Thyroid gland (tissue), 4 donors: Measurements from ENCODE around the gene SCUBE2. TPM values are rescaled to one million over a fixed set of nuclear protein-coding genes. Genes with fewer than 3 reads are reported as not detected.

Source experiments
- DNase-seq, 2 donors: peaks; one replicate each; pipeline ENCODE4 v3.0.0-alpha.2; 2019
- H3K27ac ChIP-seq, 3 donors: fragments of 200-600 bp; sonication (generic); 1 replicate in 2 of 3; 2 replicates in 1 of 3; pipeline ENCODE4 v1.5.1; 2016 to 2019; ENCODE audit warnings: mild to moderate bottlenecking in 1 of 3, moderate library complexity in 1 of 3
- H3K27me3 ChIP-seq: fragments of 200-600 bp; sonication (generic); one replicate; pipeline ENCODE4 v1.5.1; 2019
- H3K36me3 ChIP-seq, 2 donors: fragments of 200-600 bp; sonication (generic); one replicate each; pipeline ENCODE4 v1.5.1; 2016 to 2019
- H3K4me1 ChIP-seq, 2 donors: fragments of 200-600 bp; sonication (generic); one replicate each; pipeline ENCODE4 v1.5.1; 2017 to 2019
- H3K4me3 ChIP-seq, 3 donors: fragments of 200-600 bp; sonication (generic); replicated peaks in 1 of 3; 1 replicate in 2 of 3; 2 replicates in 1 of 3; pipeline ENCODE4 v1.5.1; 2016; ENCODE audit warnings: mild to moderate bottlenecking in 1 of 3
- H3K9me3 ChIP-seq: fragments of 200-600 bp; sonication (generic); one replicate; pipeline ENCODE4 v1.5.1; 2017
- CTCF ChIP-seq, 6 experiments: fragments of 200-600 bp in 3 of 6; fragments of 450-650 bp in 3 of 6; sonication (generic) in 3 of 6; IDR thresholded peaks; one replicate each; pipeline ENCODE4 v1.5.1; 2016 to 2019; ENCODE audit warnings: antibody characterized with exemption in 6 of 6, mild to moderate bottlenecking in 2 of 6, inconsistent platforms in 1 of 6, moderate library complexity in 1 of 6
- POLR2A ChIP-seq, 2 donors: fragments of 450-650 bp; IDR thresholded peaks; one replicate each; pipeline ENCODE4 v1.6.1; 2017; ENCODE audit warnings: antibody characterized with exemption in 2 of 2, mild to moderate bottlenecking in 2 of 2, moderate library complexity in 1 of 2
- WGBS, 2 donors: methylation state at CpG; one replicate each; pipeline ENCODE4 v1.1.5; 2017; 5-methylcytosine and 5-hydroxymethylcytosine counted together
- intact Hi-C: fragments of 100-400 bp; cut with DNase I; formaldehyde crosslinking; loops from one replicate; pipeline ENCODE4 v1.15.1; 2023
- total RNA-seq, 4 donors: library from RNA; depleted of rRNA; stranded (reverse); fragments of >200 nt; gene quantifications; one replicate each; pipeline ENCODE4 v1.2.3, GENCODE V29; 2016

The SCUBE2 gene
- total RNA-seq, 4 donors from 2014 or later = 1.2 to 4.9 (median 3.1) TPM

- WGBS, 2 donors = 2 to 3% methylated on average over 16 to 38 of the region's 83 CpGs
- H3K9me3 ChIP-seq = no peaks in the 10 kb centered on the region
- H3K27ac ChIP-seq = no peak within 1 kb of the TSS
- H3K36me3 ChIP-seq = no peaks in the 10 kb centered on the region
- H3K4me1 ChIP-seq = peaks cover 15 to 16% of the 10 kb centered on the region in 2 donors
- TF ChIP-seq POLR2A (IDR thresholded peaks at IDR 0.05) (peak in 1 of 2 donors; percentile 35), CTCF (IDR thresholded peaks at IDR 0.05) (peak in 1 of 6 experiments; percentile 4)
- H3K27me3 ChIP-seq = no peaks in the 10 kb centered on the region
- H3K4me3 ChIP-seq = peak within 1 kb of the TSS; percentile 33 to 48 (median 39)
- intact Hi-C loops = no loop called here
- DNase-seq = peak; percentile 67 to 72
Observed at GRCh38 chr11:9003573-9004182, 87.7 kb downstream of the SCUBE2 start, which contains the start of gene NRIP3. TSS of gene NRIP3 (minus strand) at chr11:9004001. CDS start at chr11:9003935, 66 bp downstream.

DNA sequence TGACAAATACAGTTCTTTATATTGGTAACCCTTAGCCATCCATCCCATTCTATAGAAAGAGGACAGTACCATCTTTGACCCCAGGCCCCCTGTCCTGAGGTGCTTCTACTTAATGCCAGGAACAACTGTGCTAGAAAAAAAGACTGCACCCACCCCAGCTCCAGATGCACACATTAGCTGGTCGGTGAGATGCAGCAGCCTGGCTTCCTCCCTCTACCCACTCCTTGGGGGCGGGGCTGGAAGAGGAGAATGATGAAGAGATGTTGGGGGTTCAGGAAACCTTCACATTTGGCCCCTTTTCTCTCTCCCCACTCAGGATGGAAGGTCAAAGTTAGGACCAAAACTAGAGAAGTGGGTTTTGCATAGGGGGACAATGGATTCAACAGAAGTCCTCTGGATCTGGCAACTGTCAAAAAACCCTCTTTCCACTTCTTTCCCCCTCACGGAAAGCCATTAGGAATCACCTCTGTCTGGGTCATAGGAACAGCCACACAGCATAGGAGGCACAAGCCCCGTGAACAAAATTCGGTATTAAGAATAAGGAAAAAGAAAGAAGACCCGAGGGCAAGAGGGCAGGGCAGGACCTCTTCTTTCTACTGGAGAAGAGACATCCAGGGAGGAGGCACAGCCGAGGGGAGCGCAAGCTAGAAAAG lies 88.4 kb downstream of the SCUBE2 start:
- Histone ChIP-seq H3K9me3 (no peaks in the 10 kb centered on the region), H3K27ac (no peak overlapping the region), H3K36me3 (no peaks in the 10 kb centered on the region), H3K27me3 (no peaks in the 10 kb centered on the region), H3K4me3 (peak overlapping the region; percentile 26 to 48 (median 33)), H3K4me1 (peaks cover 15 to 16% of the 10 kb centered on the region in 2 donors)
- intact Hi-C loops = no loop called here
- DNase-seq = no peak
- TF ChIP-seq CTCF (IDR thresholded peaks at IDR 0.05) = no peak
- TF ChIP-seq POLR2A (IDR thresholded peaks at IDR 0.05) = no peak
- 14 to 19% methylated on average over 8 of the region's 8 CpGs for WGBS, 2 donors

- no peak for TF ChIP-seq POLR2A (IDR thresholded peaks at IDR 0.05)
- TF ChIP-seq CTCF (IDR thresholded peaks at IDR 0.05) = no peak
- Histone ChIP-seq H3K27ac (no peak overlapping the region), H3K4me1 (peaks cover 15 to 16% of the 10 kb centered on the region in 2 donors), H3K9me3 (no peaks in the 10 kb centered on the region), H3K27me3 (no peaks in the 10 kb centered on the region), H3K4me3 (no peak overlapping the region), H3K36me3 (no peaks in the 10 kb centered on the region)
- WGBS, 2 donors = 81 to 82% methylated on average over 6 of the region's 6 CpGs
- intact Hi-C loops = no loop called here
- no peak for DNase-seq
Observed at GRCh38 chr11:9001736-9002135, 89.7 kb downstream of the SCUBE2 start.

DNA sequence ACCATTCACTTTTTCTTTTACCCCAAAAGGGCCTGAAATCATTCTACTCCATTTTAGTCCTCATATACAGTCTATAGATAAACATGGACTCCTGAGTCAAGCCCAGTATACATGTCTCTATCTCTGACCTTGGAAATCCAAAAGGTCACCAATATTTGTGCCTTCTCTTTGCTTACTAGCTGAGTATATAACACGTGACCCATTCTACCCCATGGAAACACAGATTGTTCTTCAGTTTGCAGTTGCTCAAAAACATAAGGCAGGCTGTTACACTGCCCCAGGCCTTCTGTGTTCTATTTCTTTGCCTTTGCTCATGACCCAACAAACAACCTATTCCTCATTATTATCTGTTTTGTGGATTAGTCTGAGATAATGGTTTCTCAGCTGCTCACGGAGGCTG lies 93.4 kb downstream of the SCUBE2 start:
- Histone ChIP-seq H3K4me1 (peaks cover 2% of the 10 kb centered on the region in 2 donors), H3K36me3 (no peaks in the 10 kb centered on the region), H3K27ac (no peak overlapping the region), H3K4me3 (no peak overlapping the region), H3K27me3 (no peaks in the 10 kb centered on the region), H3K9me3 (no peaks in the 10 kb centered on the region)
- TF ChIP-seq CTCF (IDR thresholded peaks at IDR 0.05) (no peak), POLR2A (IDR thresholded peaks at IDR 0.05) (no peak)
- no peak for DNase-seq
- WGBS, 2 donors = 86 to 93% methylated on average over 2 of the region's 2 CpGs
- intact Hi-C loops = no loop called here

- intact Hi-C loops = no loop called here
Observed at GRCh38 chr11:8997451-8997850, 93.9 kb downstream of the SCUBE2 start.

More at GRCh38 chr11:8997451-8997850, 93.9 kb downstream of the SCUBE2 start:
- H3K4me3 ChIP-seq = no peak overlapping the region
- H3K9me3 ChIP-seq = no peaks in the 10 kb centered on the region
- TF ChIP-seq CTCF (IDR thresholded peaks at IDR 0.05) = no peak
- no peaks in the 10 kb centered on the region for H3K4me1 ChIP-seq
- no peak overlapping the region for H3K27ac ChIP-seq
- DNase-seq = no peak
- no peaks in the 10 kb centered on the region for H3K27me3 ChIP-seq
- WGBS, 2 donors = 82 to 91% methylated on average over 3 of the region's 3 CpGs
- H3K36me3 ChIP-seq = no peaks in the 10 kb centered on the region
